AG04449 (cell line): ENCODE results near the gene KEAP1.

Experiments
- CTCF ChIA-PET: fragments of 350-600 bp; formaldehyde crosslinking; extraction: SDS; loops from one replicate; lab custom pipeline; 2021; ENCODE audit warnings: antibody characterized with exemption; lab: Yijun Ruan, JAX
- POLR2A ChIA-PET: fragments of 400-600, 350-600 bp; formaldehyde crosslinking; extraction: SDS; loops from one replicate; lab custom pipeline; 2020; ENCODE audit warnings: antibody characterized with exemption, inconsistent platforms; lab: Yijun Ruan, JAX
- DNase-seq: peaks from one replicate; pipeline ENCODE4 v3.0.0-alpha.2; 2010; ENCODE audit warnings: low read depth, low spot score
- H3K4me3 ChIP-seq: 2 replicates; pipeline ENCODE4 v1.5.1; 2011; ENCODE audit warnings: low read depth, mild to moderate bottlenecking, control low read depth, low read length
- TF ChIP-seq, protein P1 (sequence below): IDR thresholded peaks from one replicate; pipeline ENCODE4 v1.5.1; 2011; ENCODE audit warnings: mild to moderate bottlenecking, moderate library complexity, low read length, control low read depth, inconsistent platforms; ENCODE audit not compliant: insufficient read depth; ENCODE audit errors: missing control alignments

KEAP1 gene

DNA sequence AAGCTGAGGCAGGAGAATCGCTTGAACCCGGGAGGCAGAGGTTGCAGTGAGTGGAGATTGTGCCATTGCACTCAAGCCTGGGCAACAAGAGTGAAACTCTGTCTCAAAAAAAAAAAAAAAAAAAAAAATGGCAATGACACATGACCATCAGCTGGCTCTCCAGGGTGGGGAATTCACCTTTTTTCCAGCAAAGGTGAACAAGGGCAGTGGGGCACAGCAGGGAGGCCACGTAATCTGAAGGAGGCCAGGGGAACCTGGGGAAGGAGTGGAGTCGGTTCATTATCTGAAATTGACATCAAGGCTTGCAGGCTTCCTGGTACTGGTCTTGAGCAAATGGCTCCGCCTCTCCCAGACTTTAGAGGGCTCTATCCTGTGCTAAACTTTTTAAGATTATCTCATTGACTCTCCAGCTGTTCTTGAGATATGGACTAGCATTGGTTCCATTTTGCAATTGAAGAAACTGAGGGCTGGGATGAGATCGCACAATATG is 28.1 kb downstream of the KEAP1 start:
- no peak overlapping the region for H3K4me3 ChIP-seq
- ChIA-PET POLR2A (no interaction called here), CTCF (interaction anchor here (0.6 to 1.6 kb wide), 7 partner anchors 8 to 110 kb away, joined by 3 to 7 read pairs (median 3); no protein-coding TSS in a partner anchor)
- TF ChIP-seq, protein P1, sequence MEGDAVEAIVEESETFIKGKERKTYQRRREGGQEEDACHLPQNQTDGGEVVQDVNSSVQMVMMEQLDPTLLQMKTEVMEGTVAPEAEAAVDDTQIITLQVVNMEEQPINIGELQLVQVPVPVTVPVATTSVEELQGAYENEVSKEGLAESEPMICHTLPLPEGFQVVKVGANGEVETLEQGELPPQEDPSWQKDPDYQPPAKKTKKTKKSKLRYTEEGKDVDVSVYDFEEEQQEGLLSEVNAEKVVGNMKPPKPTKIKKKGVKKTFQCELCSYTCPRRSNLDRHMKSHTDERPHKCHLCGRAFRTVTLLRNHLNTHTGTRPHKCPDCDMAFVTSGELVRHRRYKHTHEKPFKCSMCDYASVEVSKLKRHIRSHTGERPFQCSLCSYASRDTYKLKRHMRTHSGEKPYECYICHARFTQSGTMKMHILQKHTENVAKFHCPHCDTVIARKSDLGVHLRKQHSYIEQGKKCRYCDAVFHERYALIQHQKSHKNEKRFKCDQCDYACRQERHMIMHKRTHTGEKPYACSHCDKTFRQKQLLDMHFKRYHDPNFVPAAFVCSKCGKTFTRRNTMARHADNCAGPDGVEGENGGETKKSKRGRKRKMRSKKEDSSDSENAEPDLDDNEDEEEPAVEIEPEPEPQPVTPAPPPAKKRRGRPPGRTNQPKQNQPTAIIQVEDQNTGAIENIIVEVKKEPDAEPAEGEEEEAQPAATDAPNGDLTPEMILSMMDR, result no peak
- no peak for DNase-seq

GRCh38 chr19:10473192-10473591 is 30.0 kb downstream of the KEAP1 start:
- DNase-seq, result no peak
- ChIA-PET CTCF (interaction anchor here (0.8 to 2.6 kb wide), 5 partner anchors 10 to 227 kb away, joined by 3 to 20 read pairs (median 4); no protein-coding TSS in a partner anchor), POLR2A (no interaction called here)
- TF ChIP-seq, protein P1, result no peak
- no peak overlapping the region for H3K4me3 ChIP-seq

DNA sequence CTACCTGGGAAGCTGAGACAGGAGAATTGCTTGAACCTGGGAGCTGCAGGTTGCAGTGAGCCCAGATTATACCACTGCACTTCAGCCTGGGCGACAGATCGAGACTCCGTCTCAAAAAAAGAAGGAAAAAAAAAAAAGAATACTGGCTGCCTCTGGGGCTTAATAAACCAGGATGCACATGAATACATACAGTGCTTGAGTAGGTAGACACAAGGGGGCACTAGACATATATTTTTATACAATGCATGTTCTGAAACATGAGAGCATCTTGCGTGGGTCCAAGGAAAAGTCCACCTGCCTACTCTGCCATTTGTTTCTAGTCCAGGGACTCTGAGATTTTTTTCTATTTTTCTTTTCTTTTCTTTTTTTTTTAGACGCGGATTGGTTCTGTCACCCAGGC is 31.2 kb downstream of the KEAP1 start:
- no peak overlapping the region for H3K4me3 ChIP-seq
- POLR2A ChIA-PET, result no interaction called here
- TF ChIP-seq, protein P1, result peak; percentile 30
- no peak for DNase-seq
- CTCF ChIA-PET, result interaction anchor here (0.8 to 2.6 kb wide), 8 partner anchors 12 to 226 kb away, joined by 3 to 20 read pairs (median 4); no protein-coding TSS in a partner anchor

GRCh38 chr19:10468133-10468532 is 35.0 kb downstream of the KEAP1 start:
- TF ChIP-seq, protein P1, result no peak
- ChIA-PET POLR2A (no interaction called here), CTCF (no interaction called here)
- H3K4me3 ChIP-seq, result no peak overlapping the region
- no peak for DNase-seq

DNA sequence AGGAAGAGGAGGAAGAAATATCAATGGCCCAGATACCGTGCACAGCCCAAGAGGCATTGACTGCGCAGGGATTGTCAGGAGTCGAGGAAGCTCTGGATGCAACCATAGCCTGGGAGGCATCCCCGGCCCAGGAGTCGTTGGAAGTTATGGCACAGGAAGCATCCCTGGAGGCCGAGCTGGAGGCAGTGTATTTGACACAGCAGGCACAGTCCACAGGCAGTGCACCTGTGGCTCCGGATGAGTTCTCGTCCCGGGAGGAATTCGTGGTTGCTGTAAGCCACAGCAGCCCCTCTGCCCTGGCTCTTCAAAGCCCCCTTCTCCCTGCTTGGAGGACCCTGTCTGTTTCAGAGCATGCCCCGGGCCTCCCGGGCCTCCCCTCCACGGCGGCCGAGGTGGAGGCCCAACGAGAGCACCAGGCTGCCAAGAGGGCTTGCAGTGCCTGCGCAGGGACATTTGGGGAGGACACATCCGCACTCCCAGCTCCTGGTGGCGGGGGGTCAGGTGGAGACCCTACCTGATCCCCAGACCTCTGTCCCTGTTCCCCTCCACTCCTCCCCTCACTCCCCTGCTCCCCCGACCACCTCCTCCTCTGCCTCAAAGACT is 36.0 kb downstream of the KEAP1 start:
- POLR2A ChIA-PET, result no interaction called here
- TF ChIP-seq, protein P1, result no peak
- CTCF ChIA-PET, result interaction anchor here (1.8 kb wide), 2 partner anchors 8 to 12 kb away, joined by 6 to 7 read pairs; no protein-coding TSS in a partner anchor
- no peak for DNase-seq
- H3K4me3 ChIP-seq, result no peak overlapping the region

- POLR2A ChIA-PET, result no interaction called here
- DNase-seq, result no peak
- TF ChIP-seq, protein P1, result no peak
- no peak overlapping the region for H3K4me3 ChIP-seq
- CTCF ChIA-PET, result interaction anchor here (0.8 to 1.1 kb wide), 3 partner anchors 11 to 48 kb away, joined by 3 to 4 read pairs (median 3); no protein-coding TSS in a partner anchor
Measured at GRCh38 chr19:10464456-10464855, 38.7 kb downstream of the KEAP1 start.
